GM13977 (cell line): ENCODE data around the gene ADAMTS15.

ENCODE experiments used
- DNase-seq: peaks from one replicate; pipeline ENCODE4 v3.0.0; 2012; ENCODE audit warnings: low spot score
- in situ Hi-C: fragments of 300-500 bp; cut with MboI; formaldehyde crosslinking; loops from one replicate; pipeline ENCODE4 v1.12.0; 2022; ENCODE audit warnings: low sequenced_read_pairs, low pct_unique_long_range_greater_than_20kb, mixed read lengths, inconsistent platforms; ENCODE audit not compliant: unreplicated experiment
- TF ChIP-seq, protein P1 (sequence below): IDR thresholded peaks from 2 replicates; pipeline ENCODE4 v1.5.1; 2012; ENCODE audit warnings: mild to moderate bottlenecking, control low read depth; ENCODE audit not compliant: insufficient read depth; ENCODE audit errors: extremely low read depth, missing control alignments

Gene ADAMTS15

GRCh38 chr11:130403967-130404366 is 44.5 kb upstream of the ADAMTS15 start:
- no peak for DNase-seq
- TF ChIP-seq, protein P1, sequence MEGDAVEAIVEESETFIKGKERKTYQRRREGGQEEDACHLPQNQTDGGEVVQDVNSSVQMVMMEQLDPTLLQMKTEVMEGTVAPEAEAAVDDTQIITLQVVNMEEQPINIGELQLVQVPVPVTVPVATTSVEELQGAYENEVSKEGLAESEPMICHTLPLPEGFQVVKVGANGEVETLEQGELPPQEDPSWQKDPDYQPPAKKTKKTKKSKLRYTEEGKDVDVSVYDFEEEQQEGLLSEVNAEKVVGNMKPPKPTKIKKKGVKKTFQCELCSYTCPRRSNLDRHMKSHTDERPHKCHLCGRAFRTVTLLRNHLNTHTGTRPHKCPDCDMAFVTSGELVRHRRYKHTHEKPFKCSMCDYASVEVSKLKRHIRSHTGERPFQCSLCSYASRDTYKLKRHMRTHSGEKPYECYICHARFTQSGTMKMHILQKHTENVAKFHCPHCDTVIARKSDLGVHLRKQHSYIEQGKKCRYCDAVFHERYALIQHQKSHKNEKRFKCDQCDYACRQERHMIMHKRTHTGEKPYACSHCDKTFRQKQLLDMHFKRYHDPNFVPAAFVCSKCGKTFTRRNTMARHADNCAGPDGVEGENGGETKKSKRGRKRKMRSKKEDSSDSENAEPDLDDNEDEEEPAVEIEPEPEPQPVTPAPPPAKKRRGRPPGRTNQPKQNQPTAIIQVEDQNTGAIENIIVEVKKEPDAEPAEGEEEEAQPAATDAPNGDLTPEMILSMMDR = no peak
- in situ Hi-C loops = loop anchor here (25.0 kb wide), 1 partner anchor 192 kb away; no protein-coding TSS in a partner anchor

GRCh38 chr11:130404727-130405126 is 43.7 kb upstream of the ADAMTS15 start:
- in situ Hi-C loops = loop anchor here (25.0 kb wide), 1 partner anchor 192 kb away; no protein-coding TSS in a partner anchor
- TF ChIP-seq, protein P1 = no peak
- DNase-seq = no peak

DNA sequence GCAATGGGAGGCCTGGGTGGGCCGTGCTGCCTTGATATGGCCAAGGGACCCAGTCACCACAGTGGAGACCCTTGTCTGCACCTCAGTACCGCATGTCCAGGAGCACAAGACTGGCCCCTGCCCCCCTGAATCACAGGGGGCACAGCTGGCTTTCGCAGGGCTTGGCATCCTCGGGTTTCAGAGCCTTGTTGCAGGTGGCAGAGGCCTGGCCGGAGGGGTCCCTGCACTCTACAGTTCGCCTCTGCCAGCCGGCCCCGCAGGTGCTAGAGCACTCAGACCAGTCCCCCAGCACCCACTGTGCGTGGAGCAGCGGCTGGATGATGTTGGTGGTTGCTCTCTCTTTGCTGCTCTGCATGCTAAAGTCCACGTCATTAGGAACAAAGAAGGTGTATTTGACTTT is 43.0 kb upstream of the ADAMTS15 start:
- TF ChIP-seq, protein P1 = no peak
- no peak for DNase-seq
- in situ Hi-C loops = loop anchor here (25.0 kb wide), 1 partner anchor 193 kb away; no protein-coding TSS in a partner anchor

GRCh38 chr11:130407978-130408377 is 40.5 kb upstream of the ADAMTS15 start:
- in situ Hi-C loops = loop anchor here (25.0 kb wide), 1 partner anchor 196 kb away; no protein-coding TSS in a partner anchor
- no peak for DNase-seq
- TF ChIP-seq, protein P1 = no peak

DNA sequence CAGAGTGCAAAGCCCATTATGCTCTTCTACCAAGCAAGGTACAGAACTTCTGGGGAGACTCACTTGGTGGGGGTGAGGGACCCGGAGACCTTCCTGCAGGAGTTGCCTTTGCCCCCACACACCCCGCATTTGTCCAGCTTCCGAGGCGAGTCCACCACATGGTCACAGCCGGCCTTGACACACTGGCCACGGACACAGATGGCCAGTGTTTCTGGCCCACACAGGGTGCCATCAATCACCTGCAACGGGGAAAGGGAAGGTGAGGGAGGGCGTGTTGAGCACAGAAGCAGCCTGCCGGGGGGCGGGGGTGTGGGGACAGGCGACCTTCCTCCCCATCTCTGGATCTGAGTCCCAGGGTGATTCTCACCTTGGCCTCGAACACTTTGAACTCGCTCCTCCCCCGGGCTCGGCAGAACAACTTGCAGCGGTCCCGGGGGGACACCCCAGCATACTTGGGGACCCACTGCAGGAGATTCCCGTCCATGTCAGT is 40.0 kb upstream of the ADAMTS15 start:
- DNase-seq = no peak
- TF ChIP-seq, protein P1 = no peak
- in situ Hi-C loops = loop anchor here (25.0 kb wide), 1 partner anchor 196 kb away; no protein-coding TSS in a partner anchor

GRCh38 chr11:130408901-130409300 is 39.5 kb upstream of the ADAMTS15 start:
- DNase-seq = no peak
- TF ChIP-seq, protein P1 = no peak
- in situ Hi-C loops = loop anchor here (25.0 kb wide), 1 partner anchor 197 kb away; no protein-coding TSS in a partner anchor
